H7 (cell line): ENCODE measurements around the gene MCOLN2. TPM values are rescaled to one million over a fixed set of nuclear protein-coding genes. Genes with fewer than 3 reads are reported as not detected.
"Not testable (repeated sequence)": the region's sequence is repeated elsewhere in the genome, so short reads cannot be mapped to it uniquely, and the experiment has no call there.

ENCODE experiments used
- DNase-seq: peaks from one replicate; pipeline ENCODE4 v3.0.0; 2012
- H3K27me3 ChIP-seq: 2 replicates; pipeline ENCODE4 v1.6.0; 2011; ENCODE audit warnings: mild to moderate bottlenecking, low read length; ENCODE audit not compliant: control insufficient read depth, insufficient read depth
- H3K36me3 ChIP-seq: replicated peaks from 2 replicates; pipeline ENCODE4 v1.5.1; 2011; ENCODE audit warnings: low read length; ENCODE audit not compliant: control insufficient read depth, insufficient read depth
- H3K4me3 ChIP-seq: 2 replicates; pipeline ENCODE4 v1.5.1; 2011; ENCODE audit warnings: low read depth, mild to moderate bottlenecking, control low read depth, low read length, moderate library complexity; ENCODE audit not compliant: insufficient read depth
- total RNA-seq: library from RNA; depleted of rRNA; stranded (reverse); fragments of >200 nt; shearing (Covaris generic); gene quantifications from 2 replicates; pipeline ENCODE4 v1.2.3, GENCODE V29; 2014; rRNA removed

MCOLN2 gene
- 0.38 and 0.70 TPM in 2 replicates for total RNA-seq

DNA sequence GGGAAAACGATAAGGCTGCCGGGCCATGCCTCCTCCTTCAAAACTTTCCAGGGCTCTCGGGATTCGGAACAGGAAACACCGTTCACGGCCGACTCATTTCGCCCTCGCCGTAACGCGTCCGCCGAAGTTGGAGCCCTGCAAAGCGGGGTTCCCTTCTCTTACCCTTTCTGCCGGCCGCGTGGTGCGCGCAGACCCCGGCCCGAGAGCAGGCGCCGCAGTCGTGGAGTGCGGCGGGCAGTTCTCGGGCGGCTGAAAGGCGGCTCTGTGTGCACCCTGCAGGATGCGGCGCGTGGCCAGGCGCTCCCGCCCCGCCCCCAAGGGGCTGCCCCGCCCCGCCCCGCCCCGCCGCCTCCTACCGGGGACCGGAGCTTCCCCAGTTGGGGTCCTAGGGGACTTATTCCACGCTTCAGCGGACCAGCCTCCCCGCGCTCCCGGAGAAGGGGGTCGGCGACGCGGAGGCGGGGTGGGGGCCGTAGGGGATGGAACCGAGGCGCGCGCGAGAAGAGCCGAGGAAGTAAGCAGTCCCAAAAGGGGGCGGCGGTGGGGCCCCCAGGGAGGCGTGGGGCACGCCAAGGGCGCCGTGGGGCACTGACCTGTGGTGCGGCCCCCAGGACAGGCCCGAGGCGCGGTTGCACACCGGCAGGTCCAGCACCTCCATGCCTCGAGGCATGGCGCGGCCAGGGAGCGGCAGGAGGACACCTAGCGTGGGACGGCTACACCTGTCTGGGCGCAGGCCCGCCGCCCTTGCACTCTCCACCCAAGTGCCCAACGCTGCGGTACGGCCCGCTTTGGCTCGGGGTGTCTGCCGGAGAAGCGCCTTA, at the start of gene MCOLN2:
Gene MCOLN2, minus strand, starts transcription at position 268 of the 821 bp plus-strand sequence. Its CDS starts 241 bp downstream, at position 27.
- Histone ChIP-seq H3K36me3 (no peaks in the 10 kb centered on the region), H3K4me3 (peak within 1 kb of the TSS; percentile 63), H3K27me3 (peaks cover 65% of the 10 kb centered on the region)
- peak; percentile 89 for DNase-seq

DNA sequence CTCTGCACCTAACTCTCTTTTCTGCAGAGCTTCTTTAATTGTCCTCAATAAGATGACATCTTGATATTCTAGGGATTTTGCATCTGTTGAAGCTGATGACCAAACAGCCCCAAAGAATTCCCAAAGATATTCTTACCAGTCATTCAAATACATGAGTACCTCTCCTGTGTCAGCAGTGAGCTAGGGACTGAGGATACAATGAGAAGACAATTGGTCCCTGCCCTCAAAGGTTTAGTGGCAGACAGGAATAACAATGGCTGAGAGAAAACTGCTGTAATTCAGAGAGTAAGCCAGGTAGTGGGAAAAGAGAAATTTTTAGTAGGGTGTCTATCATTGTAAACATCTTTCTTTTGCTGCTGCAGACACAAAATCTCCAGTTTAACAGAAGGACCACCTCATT, 45.5 kb upstream of the MCOLN2 start:
- Histone ChIP-seq H3K4me3 (no peak overlapping the region), H3K27me3 (peaks cover 26% of the 10 kb centered on the region), H3K36me3 (no peaks in the 10 kb centered on the region)
- DNase-seq = peak; percentile 46

DNA sequence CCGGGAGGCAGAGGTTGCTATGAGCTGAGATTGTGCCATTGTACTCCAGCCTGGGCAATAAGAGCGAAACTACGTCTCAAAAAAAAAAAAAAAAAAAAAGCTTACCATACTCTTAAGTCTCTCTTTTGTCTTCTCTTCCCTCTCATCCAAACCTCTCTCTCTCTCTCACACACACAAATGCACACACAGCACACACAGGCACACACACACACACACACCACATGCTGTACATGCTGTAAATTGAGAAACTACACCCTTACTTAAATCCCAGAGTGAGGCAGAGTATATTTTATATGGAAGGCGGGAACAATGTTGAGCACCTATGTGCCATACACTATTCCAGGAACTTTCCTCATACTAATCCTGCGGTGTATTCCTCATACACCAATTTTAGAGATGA, 44.9 kb upstream of the MCOLN2 start:
- Histone ChIP-seq H3K27me3 (peaks cover 20% of the 10 kb centered on the region), H3K36me3 (no peaks in the 10 kb centered on the region), H3K4me3 (no peak overlapping the region)
- no peak for DNase-seq

DNA sequence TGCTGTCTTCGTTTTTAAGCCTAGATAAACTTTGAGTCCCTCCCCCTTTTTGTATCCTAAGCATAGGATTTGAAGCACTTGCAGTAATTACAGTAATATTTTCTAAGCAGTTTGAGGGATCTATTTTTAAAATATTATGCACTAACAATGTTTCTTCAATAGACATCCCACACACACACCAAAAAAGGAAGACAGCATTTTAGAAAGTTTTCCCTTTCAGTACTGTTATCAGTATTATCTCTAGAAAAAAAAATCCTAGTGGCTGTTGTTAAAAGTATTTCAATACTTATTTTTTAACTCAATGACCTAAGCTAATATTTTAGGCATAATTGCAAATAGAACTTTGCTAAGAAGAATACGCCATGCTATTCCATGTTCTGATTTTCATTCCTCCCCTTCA, 36.3 kb upstream of the MCOLN2 start:
- DNase-seq = no peak
- H3K27me3 ChIP-seq = no peaks in the 10 kb centered on the region
- H3K36me3 ChIP-seq = no peaks in the 10 kb centered on the region
- no peak overlapping the region for H3K4me3 ChIP-seq

DNA sequence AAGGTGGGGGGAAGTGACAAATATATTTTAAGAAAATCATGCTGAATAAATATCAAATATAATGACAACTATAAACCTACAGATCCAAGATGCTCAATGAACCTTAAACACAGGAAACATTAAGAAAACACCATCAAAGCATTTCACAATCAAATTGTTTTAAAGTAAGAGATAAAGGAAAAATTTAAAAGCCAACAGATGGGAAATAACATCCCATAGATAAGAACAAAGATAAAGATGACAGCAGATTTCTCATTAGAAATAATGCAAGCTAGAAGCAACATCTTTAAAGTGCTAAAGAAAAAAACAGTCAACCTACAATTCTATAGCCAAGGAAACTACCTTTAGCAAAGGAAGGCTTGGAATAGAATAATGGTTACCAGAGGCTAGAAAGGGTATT, 33.6 kb upstream of the MCOLN2 start:
- H3K4me3 ChIP-seq = no peak overlapping the region
- H3K36me3 ChIP-seq = no peaks in the 10 kb centered on the region
- no peak for DNase-seq
- no peaks in the 10 kb centered on the region for H3K27me3 ChIP-seq

DNA sequence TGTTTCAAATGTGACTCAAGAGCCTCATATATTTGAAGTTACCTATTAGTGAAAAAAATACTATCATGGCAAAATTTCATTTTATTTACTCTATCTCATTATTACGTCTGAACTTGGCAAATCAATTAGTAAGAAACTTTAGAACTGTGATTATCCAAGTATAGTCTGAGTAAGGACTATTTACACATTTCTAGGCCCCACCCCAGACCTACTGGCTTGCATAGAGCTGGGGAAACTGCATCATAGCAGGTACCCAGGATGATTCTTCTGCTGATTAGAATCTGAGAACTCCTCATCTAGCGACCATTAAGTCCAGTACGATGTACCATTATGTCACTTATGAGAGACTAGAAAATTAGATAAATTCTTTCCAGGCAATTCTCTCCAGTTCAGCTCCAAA, 31.2 kb upstream of the MCOLN2 start:
- Histone ChIP-seq H3K27me3 (no peaks in the 10 kb centered on the region), H3K36me3 (no peaks in the 10 kb centered on the region), H3K4me3 (no peak overlapping the region)
- DNase-seq = no peak

DNA sequence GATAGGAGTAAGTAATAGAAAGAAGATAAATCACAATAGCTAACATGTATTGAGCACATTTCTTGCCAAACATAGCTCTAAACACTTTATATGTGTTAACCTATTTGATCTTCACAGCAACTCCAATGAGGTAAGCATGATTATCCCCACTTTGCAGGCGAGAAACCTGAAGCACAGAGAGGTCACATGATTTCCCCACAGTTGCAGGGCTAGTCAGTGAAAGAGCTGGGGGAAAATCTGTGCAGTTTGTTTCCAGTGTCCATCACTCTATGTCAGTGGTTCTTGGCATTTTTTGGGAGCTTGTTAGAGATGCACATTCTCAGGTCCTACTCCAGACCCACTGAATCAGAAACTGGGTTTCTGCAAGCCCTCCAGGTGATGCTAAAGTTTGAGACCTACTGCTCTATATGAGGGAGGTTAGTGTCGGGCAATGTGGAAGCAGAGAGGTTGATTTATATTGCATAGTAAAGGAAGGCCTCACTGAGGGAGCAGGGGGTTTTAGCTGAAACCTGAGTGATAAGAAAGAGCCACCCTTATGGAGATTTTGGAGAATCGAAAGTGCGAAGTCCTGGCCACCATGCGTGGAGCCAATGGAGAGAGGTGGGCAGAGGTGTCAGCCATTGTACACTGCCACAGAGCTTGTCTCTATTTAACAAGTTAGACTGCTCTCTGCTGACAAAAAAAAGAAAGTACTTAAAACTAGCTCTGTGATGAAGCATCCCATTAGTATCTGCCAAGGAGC, 30.5 kb upstream of the MCOLN2 start:
- Histone ChIP-seq H3K4me3 (no peak overlapping the region), H3K27me3 (no peaks in the 10 kb centered on the region), H3K36me3 (no peaks in the 10 kb centered on the region)
- DNase-seq = no peak

DNA sequence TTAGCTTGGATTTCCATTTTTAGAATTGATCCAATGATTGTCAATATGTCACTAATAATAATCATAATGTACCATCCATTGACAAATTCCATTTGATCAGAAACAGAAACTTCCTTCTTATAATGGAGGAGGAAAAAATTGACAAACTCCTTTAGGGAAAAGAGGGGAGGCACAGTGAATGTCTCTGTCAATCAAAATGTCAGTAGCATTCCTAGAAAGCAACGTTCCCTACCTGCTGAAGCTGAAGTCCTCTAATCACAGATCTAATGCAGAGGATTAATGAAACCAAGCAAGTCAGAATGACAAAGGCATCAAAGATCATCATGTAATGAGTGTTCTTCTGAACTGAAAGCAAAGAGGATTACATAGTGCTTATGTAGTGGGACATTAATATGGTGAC, 29.0 kb upstream of the MCOLN2 start:
- Histone ChIP-seq H3K4me3 (no peak overlapping the region), H3K36me3 (no peaks in the 10 kb centered on the region), H3K27me3 (no peaks in the 10 kb centered on the region)
- no peak for DNase-seq

DNA sequence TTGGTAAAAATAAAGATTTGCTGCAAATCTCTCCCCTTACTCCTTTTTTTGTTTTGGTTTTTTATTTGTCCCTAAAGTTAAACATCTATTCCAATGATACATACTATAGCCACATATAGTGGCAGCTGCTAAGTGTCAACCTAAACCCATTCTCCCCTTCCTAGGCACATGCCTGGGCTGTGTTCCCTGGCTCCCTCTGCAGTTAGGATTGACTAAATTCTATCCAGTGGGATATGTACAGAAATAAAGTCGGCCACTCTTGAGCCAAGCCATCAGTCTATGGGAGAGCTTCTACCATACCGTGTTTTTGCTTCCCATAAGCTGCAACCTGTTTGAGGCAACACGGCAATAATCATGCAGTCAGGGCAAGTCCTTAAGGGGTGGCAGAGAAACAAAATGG, 27.8 kb upstream of the MCOLN2 start:
- no peaks in the 10 kb centered on the region for H3K27me3 ChIP-seq
- H3K36me3 ChIP-seq = no peaks in the 10 kb centered on the region
- no peak overlapping the region for H3K4me3 ChIP-seq
- no peak for DNase-seq

DNA sequence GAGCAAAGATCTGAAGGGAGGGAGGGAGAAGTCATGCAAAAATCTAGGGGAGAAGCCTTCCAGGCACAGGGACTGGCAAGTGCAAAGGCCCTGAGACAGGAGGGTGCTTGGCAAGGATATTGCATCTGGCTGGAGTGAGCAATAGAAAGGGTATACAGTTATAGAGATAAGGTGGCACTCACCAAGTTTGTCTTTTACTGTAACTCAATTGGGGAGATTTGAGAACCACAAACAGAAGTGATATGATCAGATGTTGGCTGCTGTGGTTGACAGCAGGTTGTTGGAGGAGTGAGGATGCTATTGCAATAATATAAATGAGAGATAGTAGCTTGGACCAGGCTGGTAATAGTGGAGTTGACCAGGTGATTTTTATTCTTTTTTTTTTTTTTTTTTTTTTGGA, 25.8 kb upstream of the MCOLN2 start:
- DNase-seq = no peak
- no peak overlapping the region for H3K4me3 ChIP-seq
- no peaks in the 10 kb centered on the region for H3K27me3 ChIP-seq
- H3K36me3 ChIP-seq = no peaks in the 10 kb centered on the region

DNA sequence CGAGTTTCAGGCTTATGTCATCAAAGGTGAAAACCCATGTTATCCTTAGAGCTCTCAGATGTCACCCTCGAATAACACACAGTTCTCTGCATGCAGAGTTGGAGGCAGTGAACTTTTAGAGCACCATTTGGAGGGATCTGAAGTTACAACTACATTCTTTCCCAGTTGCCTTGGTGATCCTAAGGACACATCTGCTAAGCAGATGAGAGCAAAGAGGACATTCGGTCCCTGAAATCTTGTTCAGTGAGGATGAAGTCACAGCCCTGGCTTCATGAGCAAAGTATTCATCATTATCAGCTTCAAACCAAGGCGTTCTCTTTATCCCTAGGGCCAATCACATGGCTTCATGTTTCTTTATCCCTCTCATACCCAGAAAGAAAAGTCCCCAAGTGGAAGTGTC, 23.1 kb upstream of the MCOLN2 start:
- Histone ChIP-seq H3K27me3 (no peaks in the 10 kb centered on the region), H3K36me3 (no peaks in the 10 kb centered on the region), H3K4me3 (no peak overlapping the region)
- DNase-seq = no peak

DNA sequence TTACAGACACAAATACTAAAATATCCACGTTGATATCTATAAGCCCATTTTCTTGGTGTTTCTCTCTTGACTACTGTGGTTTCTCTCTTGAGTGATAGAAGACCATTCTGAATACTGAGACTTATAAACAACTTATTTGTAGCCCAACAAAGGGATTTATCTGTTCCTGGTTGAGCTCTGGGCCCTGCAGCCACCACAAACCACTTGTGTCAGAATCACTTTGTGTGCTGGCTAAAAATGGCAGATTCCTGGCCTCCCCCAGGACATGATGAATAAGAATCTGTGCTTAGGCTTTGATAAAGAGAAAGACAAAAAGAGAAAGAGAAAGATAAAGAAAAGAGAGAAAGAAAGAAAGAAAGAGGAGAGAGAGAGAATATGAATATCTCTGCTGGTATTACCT, 18.9 kb upstream of the MCOLN2 start:
- no peaks in the 10 kb centered on the region for H3K27me3 ChIP-seq
- no peak for DNase-seq
- no peaks in the 10 kb centered on the region for H3K36me3 ChIP-seq
- H3K4me3 ChIP-seq = no peak overlapping the region

DNA sequence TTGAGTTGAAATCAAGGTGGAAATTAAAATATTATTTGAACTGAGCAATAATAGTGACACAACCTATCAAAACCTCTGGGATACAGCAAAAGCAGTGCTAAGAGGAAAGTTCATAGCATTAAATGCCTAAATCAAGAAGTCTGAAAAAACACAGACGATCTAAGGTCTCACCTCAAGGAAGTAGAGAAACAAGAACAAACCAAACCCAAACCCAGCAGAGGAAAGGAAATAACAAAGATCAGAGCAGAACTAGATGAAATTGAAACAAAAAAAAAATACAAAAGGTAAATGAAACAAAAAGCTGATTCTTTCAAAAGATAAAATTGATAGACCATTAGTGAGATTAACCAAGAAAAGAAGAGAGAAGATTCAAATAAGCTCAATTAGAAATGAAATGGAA, 8.7 kb upstream of the MCOLN2 start:
- H3K36me3 ChIP-seq, DNase-seq, H3K27me3 ChIP-seq, H3K4me3 ChIP-seq: not testable (repeated sequence)

DNA sequence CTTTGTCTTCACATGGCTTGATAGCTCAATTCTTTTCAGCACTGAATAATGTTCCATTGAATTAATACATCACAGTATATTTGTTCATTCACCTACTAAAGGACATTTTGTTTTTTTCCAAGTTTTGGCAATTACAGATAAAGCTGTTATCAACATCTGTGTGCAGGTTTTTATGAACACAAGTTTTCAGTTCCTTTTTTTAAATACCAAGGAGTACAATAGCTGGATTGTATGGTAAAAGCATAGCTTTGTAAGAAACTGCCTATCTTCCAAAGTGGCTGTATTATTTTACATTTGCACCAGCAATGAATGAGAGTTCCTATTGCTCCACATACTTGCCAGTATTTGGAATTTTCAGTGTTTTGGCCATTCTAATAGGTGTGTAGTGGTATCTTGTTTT, 4.8 kb upstream of the MCOLN2 start:
- peaks cover 44% of the 10 kb centered on the region for H3K27me3 ChIP-seq
- DNase-seq = no peak
- no peak overlapping the region for H3K4me3 ChIP-seq
- H3K36me3 ChIP-seq = no peaks in the 10 kb centered on the region

DNA sequence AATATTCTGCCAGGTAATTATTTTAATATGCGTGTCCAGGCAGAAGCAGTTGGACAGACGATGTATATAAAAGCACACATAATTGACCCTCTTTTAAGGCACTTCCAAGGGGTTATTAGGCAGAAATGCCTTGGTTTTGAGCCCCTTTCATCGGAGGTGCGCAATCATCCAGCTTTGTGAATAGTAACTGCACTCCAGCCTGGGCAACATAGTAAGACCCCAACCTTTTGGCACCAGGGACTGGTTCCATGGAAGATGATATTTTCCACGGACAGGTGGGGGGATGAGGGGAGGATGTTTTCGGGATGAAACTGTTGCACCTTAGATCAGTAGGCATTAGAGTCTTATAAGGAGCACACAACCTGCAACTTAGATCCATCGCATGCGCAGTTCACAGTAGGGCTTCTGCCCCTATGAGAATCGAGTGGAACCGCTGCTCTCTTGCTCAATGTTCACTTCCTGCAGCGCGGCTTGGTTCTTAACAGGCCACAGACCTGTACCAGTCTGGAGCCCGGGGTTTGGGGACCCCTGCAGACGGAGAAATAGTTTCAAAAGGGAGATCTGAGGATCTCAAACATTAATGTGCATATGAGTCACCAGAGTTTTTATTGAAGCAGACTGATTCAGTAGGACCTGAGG, 1.8 kb upstream of the MCOLN2 start:
- peak; percentile 19 for DNase-seq
- peaks cover 65% of the 10 kb centered on the region for H3K27me3 ChIP-seq
- no peak overlapping the region for H3K4me3 ChIP-seq
- no peaks in the 10 kb centered on the region for H3K36me3 ChIP-seq
